ENCODE data around the gene PBX3. TPM values are rescaled to one million over a fixed set of nuclear protein-coding genes. Genes with fewer than 3 reads are reported as not detected.

PBX3 gene
- total RNA-seq, 6 experiments from 2014 or later: 13.0 to 20.2 (median 15.0) TPM

GRCh38 chr9:125703662-125704061, 43.5 kb upstream of the PBX3 start:
- DNase-seq: no peak
- no peak for TF ChIP-seq POLR2A (IDR thresholded peaks at IDR 0.05)
- no peak for TF ChIP-seq CTCF (IDR thresholded peaks at IDR 0.05)
- WGBS (ENCODE audit: insufficient coverage, low coverage, low lambda C conversion rate, missing lambda C conversion rate): 76% methylated on average over 4 of the region's 4 CpGs
- Histone ChIP-seq H3K4me3 (no peak overlapping the region), H3K27ac (no peak overlapping the region), H3K36me3 (no peaks in the 10 kb centered on the region), H3K4me1 (peaks cover 0 to 11% (median 5%) of the 10 kb centered on the region in 4 donors), H3K9me3 (no peaks in the 10 kb centered on the region), H3K27me3 (no peaks in the 10 kb centered on the region)
- no peak for ATAC-seq
- intact Hi-C loops (cut with DNase I): no loop called here

GRCh38 chr9:125705893-125706292, 41.3 kb upstream of the PBX3 start:
- no peak for TF ChIP-seq CTCF (IDR thresholded peaks at IDR 0.05)
- TF ChIP-seq POLR2A (IDR thresholded peaks at IDR 0.05): no peak
- no peak for DNase-seq

GRCh38 chr9:125706651-125707471, 40.3 kb upstream of the PBX3 start, which contains the start of gene MAPKAP1:
Gene MAPKAP1, minus strand, starts transcription at chr9:125707208. Its CDS starts 34,634 bp downstream, at chr9:125672574.
- Histone ChIP-seq H3K9me3 (no peaks in the 10 kb centered on the region), H3K36me3 (no peaks in the 10 kb centered on the region), H3K27ac (peak within 1 kb of the TSS; percentile 26 to 66 (median 54)), H3K27me3 (no peaks in the 10 kb centered on the region), H3K4me1 (peaks cover 0 to 11% (median 5%) of the 10 kb centered on the region in 4 donors), H3K4me3 (peak within 1 kb of the TSS; percentile 94 to 100 (median 100))
- ATAC-seq (peak; percentile 100), DNase-seq (peak; percentile 97 to 99 (median 98))
- whole genome bisulfite sequencing (ENCODE audit: insufficient coverage, low coverage, low lambda C conversion rate, missing lambda C conversion rate): 0% methylated on average over 25 of the region's 63 CpGs
- intact Hi-C loops (cut with DNase I): no loop called here
- TF ChIP-seq POLR2A (IDR thresholded peaks at IDR 0.05) (peak; percentile 82), CTCF (IDR thresholded peaks at IDR 0.05) (no peak)

More at GRCh38 chr9:125705893-125706292, 41.3 kb upstream of the PBX3 start:
- intact Hi-C loops (cut with DNase I): no loop called here
- no peak overlapping the region for H3K27ac ChIP-seq
- peak overlapping the region; percentile 94 to 100 (median 100) for H3K4me3 ChIP-seq
- peaks cover 0 to 11% (median 5%) of the 10 kb centered on the region in 4 donors for H3K4me1 ChIP-seq
- no peaks in the 10 kb centered on the region for H3K27me3 ChIP-seq
- WGBS (ENCODE audit: insufficient coverage, low coverage, low lambda C conversion rate, missing lambda C conversion rate): 43% methylated on average over 4 of the region's 4 CpGs
- no peaks in the 10 kb centered on the region for H3K9me3 ChIP-seq
- no peaks in the 10 kb centered on the region for H3K36me3 ChIP-seq
- no peak for ATAC-seq

GRCh38 chr9:125707472-125707804, 39.7 kb upstream of the PBX3 start:
- intact Hi-C loops (cut with DNase I): no loop called here
- ATAC-seq (no peak), DNase-seq (no peak)
- H3K9me3 ChIP-seq: no peaks in the 10 kb centered on the region
- peak overlapping the region; percentile 94 to 100 (median 100) for H3K4me3 ChIP-seq
- WGBS (ENCODE audit: insufficient coverage, low coverage, low lambda C conversion rate, missing lambda C conversion rate): 58% methylated on average over 2 of the region's 4 CpGs
- H3K27ac ChIP-seq: no peak overlapping the region
- H3K27me3 ChIP-seq: no peaks in the 10 kb centered on the region
- TF ChIP-seq CTCF (IDR thresholded peaks at IDR 0.05) (no peak), POLR2A (IDR thresholded peaks at IDR 0.05) (no peak)
- peaks cover 0 to 11% (median 5%) of the 10 kb centered on the region in 4 donors for H3K4me1 ChIP-seq
- H3K36me3 ChIP-seq: no peaks in the 10 kb centered on the region
